ENCODE measurements around the gene C1orf159.
"Not testable (repeated sequence)": the region's sequence is repeated elsewhere in the genome, so short reads cannot be mapped to it uniquely, and the experiment has no call there.

Gene C1orf159

DNA sequence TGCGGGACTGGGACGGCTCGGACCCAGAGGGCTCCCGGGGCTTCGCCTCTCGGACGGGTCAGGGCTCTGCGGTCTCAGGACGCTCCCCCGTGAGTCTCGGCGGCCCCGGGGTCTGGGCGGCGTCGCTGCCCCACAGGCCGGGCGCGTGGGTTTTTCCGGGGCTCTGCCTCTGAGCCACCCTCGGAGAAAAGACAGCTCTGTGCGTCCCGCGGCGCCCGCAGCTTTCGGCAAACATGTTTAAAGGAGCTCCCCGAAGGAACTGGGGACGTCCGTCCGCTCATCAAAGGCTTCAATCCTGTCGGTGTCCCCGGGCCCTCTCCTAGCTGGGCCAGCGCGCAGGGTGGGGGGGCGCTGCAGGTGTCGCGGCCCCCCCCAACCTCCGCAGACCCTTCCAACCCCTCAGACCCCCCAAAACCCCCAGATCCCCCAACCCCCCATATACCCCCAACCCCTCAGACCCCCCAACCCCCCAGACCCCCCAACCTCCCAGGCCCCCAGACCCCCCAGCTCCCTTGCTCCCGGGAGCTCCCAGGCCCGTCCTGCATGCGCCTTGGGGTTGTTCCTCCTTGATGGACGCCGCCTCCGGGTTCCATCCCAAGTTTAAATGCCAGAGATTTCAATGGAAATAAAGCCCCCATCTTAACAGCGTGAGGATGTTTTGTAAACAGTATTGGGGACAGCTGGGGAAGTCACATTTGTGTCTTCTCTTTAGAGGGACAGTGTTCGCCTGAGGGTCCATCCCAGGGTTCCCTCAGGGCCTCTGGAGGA lies 996 bp upstream of the C1orf159 start:
- no peak for DNase-seq

DNA sequence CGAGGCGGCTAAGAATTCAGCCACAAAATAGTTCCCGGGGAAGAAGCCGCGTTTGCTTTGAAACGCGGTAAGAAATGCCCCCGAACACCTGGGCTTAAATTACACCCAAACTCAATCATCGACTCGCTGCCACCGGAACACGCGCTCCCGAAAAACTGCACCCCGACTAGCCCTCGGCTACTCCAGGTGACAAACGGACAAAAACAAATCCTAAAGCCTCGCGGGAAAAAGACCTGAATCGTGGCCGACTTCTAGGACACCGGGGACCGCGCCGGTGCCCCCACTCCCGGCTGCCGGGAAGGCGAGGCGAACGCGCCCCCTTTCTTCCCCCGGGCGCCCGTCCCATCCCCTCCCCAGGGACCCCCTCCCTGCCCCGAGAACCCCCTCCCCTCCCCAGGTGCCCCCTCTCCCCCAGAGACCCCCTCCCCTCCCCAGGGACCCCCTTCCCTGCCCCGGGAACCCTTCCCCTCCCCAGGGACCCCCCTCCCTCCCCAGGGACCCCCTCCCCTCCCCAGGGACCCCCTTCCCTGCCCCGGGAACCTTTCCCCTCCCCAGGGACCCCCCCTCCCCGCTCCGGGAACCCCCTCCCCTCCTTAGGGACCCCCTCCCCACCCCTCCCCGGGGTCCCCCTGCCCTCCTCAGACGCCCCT lies 628 bp downstream of the C1orf159 start:
- DNase-seq = no peak

- DNase-seq = no peak
Measured at GRCh38 chr1:1114431-1114830, 1.5 kb downstream of the C1orf159 start.

DNA sequence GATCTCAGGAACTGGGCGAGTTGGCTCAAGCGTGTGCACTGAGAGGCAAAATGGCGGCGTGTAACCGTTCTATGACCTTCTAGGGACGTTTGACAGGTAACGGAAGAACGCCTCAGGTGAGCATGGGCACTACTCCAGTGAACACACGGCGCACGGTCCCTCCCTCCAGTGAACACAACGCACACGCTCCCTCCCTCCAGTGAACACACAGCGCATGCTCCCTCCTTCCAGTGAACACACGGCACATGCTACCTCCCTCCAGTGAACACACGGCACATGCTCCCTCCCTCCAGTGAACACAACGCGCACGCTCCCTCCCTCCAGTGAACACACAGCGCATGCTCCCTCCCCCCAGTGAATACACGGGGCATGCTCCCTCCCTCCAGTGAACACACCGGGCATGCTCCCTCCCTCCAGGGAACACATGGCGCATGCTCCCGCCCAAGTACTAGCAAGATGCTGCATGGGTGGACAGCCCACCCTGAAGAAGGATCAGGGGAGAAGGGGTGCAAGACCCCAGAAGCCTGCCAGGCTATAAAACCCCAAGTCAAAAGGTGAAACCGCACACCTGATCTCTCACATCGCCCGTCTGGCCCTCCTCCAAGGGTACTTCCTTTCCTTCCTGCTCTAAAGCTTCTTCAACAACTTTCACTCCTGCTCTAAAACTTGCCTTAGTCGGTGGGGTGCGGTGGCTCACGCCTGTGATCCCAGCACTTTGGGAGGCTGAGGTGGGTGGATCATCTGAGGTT lies 3.5 kb downstream of the C1orf159 start:
- no peak for DNase-seq

DNA sequence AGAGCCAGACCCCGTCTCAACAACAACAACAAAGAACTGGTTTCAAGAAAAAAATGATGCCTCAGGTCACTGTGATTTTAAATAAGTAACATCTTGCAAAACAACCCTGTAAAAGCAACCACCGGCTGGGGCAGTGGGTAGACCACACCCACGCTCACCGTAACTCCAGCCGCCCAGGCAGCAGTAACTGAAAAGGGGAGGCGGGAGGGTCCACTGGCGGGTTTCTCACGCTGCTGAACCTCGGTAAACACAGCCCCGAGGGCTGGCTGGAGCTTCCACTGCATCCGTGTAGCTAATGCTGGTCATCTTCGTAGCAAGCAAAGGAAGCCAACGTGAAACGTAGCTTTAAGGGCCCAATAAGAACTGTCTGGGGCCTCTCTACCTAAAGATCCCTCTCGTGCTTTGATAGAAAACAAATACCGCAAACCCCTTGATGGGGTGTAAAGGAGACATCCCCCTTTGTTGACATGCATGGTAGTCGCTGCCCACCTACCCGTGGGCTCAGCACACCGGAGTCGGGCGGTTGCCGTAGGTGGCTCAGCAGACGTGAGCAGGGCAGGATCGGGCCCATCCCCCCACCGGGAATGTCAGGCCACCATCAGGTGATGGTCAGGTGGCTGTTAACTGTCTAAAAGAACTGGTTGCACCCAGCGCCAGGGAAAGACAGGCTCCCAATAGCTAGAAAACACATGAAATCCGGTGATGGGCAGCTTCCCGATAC lies 4.2 kb downstream of the C1orf159 start:
- DNase-seq = no peak

GRCh38 chr1:1110561-1110971 lies 5.3 kb downstream of the C1orf159 start:
- DNase-seq = no peak

DNA sequence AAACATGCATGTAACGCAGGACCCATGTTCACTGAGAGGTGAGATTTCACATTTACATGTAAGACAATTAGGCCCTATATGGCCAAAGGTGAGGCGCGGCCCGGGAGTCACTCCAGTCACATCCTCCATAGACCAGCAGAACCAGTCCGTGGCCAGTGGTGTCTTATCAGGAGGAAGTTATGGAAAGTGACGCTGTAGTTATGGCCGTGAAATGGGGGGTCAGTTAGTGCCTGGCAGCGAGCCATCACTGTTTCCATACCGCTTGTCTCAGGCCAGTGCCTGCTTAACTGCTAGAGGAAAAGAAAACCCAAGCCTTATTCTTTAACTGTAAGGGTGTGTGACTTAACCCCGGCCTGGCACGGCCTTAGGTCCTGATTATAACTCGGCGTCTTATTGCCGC lies 6.1 kb downstream of the C1orf159 start:
- no peak for DNase-seq

GRCh38 chr1:1106510-1107221 lies 9.2 kb downstream of the C1orf159 start:
- DNase-seq = no peak

GRCh38 chr1:1104152-1104551 lies 11.7 kb downstream of the C1orf159 start:
- DNase-seq = not testable (repeated sequence)

- DNase-seq = no peak
Measured at GRCh38 chr1:1101503-1101902, 14.4 kb downstream of the C1orf159 start.

GRCh38 chr1:1100296-1100695 lies 15.6 kb downstream of the C1orf159 start:
- no peak for DNase-seq

- DNase-seq = no peak
Measured at GRCh38 chr1:1099506-1100183, 16.2 kb downstream of the C1orf159 start.

GRCh38 chr1:1098681-1099421 lies 17.0 kb downstream of the C1orf159 start:
- no peak for DNase-seq

DNA sequence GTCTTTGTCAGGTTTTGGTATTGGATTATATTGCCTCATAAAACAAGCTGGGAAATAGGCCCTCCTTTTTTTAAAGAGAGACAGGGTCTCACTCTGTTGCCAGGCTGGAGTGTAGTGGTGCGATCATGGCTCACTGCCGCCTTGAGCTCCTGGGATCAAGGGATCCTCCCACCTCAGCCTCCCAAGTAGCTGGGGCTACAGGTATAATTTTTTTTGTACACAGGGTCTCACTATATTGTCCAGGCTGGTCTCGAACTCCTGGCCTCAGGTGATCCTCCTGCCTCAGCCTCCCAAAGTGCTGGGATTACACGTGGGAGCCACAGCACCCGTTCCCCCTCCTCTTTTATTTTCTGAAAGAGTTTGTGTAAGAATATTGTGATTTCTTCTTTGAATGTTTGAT lies 19.8 kb downstream of the C1orf159 start:
- DNase-seq = not testable (repeated sequence)

GRCh38 chr1:1094981-1095380 lies 20.9 kb downstream of the C1orf159 start:
- no peak for DNase-seq

DNA sequence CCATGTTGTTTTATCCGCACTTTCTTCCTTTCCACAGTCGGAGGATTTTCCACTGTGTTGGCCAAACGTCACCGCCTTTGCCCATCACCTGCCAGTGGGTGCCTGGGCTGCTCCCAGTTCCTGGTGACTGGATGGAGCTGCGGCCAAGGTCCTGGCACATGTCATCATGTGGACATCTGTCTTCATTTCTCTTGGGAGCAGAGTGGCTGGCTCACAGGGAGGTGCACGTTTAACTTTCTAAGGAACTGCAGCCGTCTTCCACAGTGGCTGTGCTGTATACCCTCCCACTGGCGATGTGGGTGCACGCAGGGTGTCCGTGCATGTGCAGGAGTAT lies 22.3 kb downstream of the C1orf159 start:
- DNase-seq = no peak

GRCh38 chr1:1092894-1093609 lies 22.8 kb downstream of the C1orf159 start:
- DNase-seq = no peak

DNA sequence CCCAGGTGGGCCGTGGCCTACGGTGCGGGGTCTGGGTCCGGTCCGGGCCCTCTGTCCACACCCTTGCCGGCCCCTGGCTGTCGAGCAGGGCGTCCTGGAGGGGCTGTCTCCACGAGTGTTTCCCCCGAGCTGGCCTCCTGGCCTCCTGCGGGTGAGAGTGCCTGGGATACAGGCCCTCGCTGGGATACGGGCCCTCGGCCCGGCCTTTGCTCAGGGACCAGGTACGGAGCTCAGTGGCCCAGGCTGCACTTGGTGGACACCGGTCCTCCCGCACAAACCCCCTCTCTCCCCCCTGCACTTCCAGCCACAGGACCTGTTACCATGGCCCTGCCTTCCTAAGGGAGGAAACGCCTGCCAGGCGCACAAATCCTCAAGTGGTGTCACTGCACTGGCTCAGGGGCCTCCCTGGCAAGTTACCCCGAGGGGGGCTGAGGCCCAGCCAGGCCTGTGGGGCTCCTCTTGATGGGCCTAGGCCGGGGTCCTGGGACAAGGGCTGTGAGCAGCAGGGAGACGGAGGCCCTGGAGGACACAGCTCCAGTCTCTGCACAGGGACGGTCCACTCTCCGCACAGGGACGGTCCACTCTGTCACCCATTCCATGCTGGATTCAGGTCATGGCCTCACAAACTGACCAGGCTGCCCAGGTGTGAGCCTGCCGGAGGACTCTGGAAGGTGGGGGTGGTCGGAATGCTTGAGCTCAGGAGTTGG lies 23.6 kb downstream of the C1orf159 start:
- no peak for DNase-seq

GRCh38 chr1:1091344-1092148 lies 24.3 kb downstream of the C1orf159 start:
- DNase-seq = no peak
